ENCODE results near the gene KCNAB1. TPM values are rescaled to one million over a fixed set of nuclear protein-coding genes. Genes with fewer than 3 reads are reported as not detected.

Gene KCNAB1
- total RNA-seq, 1 experiment from 2014 or later: not detected

DNA sequence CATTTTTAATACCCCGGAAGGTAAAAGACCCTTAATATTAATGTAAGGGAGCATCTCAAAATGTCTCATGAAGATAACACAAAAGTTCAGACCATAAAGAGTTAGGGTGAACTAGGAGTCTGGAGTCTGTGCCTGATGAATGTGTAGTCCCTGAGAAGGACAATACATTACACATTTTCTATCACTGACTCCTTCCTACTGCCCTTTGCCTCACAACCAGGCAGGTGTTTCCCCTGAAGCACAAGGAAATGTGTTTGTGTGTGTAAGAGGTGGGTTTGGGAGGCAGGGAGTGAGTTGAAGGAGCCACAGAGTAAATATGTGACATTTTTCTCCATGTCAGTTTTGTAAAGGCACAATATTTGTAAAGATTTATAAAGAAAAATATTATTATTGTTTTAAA, 375.4 kb downstream of the KCNAB1 start:
- TF ChIP-seq EZH2 (IDR thresholded peaks at IDR 0.05; ENCODE audit: borderline replicate concordance, low read depth, low read length, poor library complexity, severe bottlenecking) (no peak), CTCF (conservative IDR thresholded peaks at IDR 0.05; ENCODE audit: low read depth, low read length) (no peak)
- Histone ChIP-seq H3K9me3 (ENCODE audit: low read depth, low read length, poor library complexity, severe bottlenecking) (peaks cover 3% of the 10 kb centered on the region), H3K4me3 (ENCODE audit: low read depth, low read length, poor library complexity, severe bottlenecking) (no peak overlapping the region), H3K27ac (ENCODE audit: low read depth, low read length, poor library complexity, severe bottlenecking) (no peak overlapping the region), H3K4me1 (ENCODE audit: insufficient read depth, low read length, poor library complexity, severe bottlenecking) (peaks cover 30% of the 10 kb centered on the region), H3K27me3 (replicated peaks; ENCODE audit: insufficient read depth, low read depth, low read length, poor library complexity) (no peaks in the 10 kb centered on the region), H3K36me3 (ENCODE audit: insufficient read depth, low read length, poor library complexity, severe bottlenecking) (no peaks in the 10 kb centered on the region)
- POLR2A ChIA-PET (ENCODE audit: low non-redundant PET): no interaction called here
- DNase-seq (ENCODE audit: low spot score): no peak
- intact Hi-C loops (cut with micrococcal nuclease; ENCODE audit: unreplicated experiment): no loop called here
- CTCF ChIA-PET: no interaction called here
- no TSS peak for BruUV-seq (replicated peaks)

GRCh38 chr3:156497326-156497725, 376.9 kb downstream of the KCNAB1 start:
- DNase-seq (ENCODE audit: low spot score): peak; percentile 74
- Histone ChIP-seq H3K27ac (ENCODE audit: low read depth, low read length, poor library complexity, severe bottlenecking) (no peak overlapping the region), H3K36me3 (ENCODE audit: insufficient read depth, low read length, poor library complexity, severe bottlenecking) (no peaks in the 10 kb centered on the region), H3K4me1 (ENCODE audit: insufficient read depth, low read length, poor library complexity, severe bottlenecking) (peaks cover 26% of the 10 kb centered on the region), H3K4me3 (ENCODE audit: low read depth, low read length, poor library complexity, severe bottlenecking) (no peak overlapping the region), H3K9me3 (ENCODE audit: low read depth, low read length, poor library complexity, severe bottlenecking) (peaks cover 3% of the 10 kb centered on the region), H3K27me3 (replicated peaks; ENCODE audit: insufficient read depth, low read depth, low read length, poor library complexity) (no peaks in the 10 kb centered on the region)
- TF ChIP-seq EZH2 (IDR thresholded peaks at IDR 0.05; ENCODE audit: borderline replicate concordance, low read depth, low read length, poor library complexity, severe bottlenecking) (no peak), CTCF (conservative IDR thresholded peaks at IDR 0.05; ENCODE audit: low read depth, low read length) (no peak)
- BruUV-seq (replicated peaks): no TSS peak
- ChIA-PET POLR2A (ENCODE audit: low non-redundant PET) (no interaction called here), CTCF (no interaction called here)
- intact Hi-C loops (cut with micrococcal nuclease; ENCODE audit: unreplicated experiment): no loop called here

- Histone ChIP-seq H3K36me3 (ENCODE audit: insufficient read depth, low read length, poor library complexity, severe bottlenecking) (no peaks in the 10 kb centered on the region), H3K27me3 (replicated peaks; ENCODE audit: insufficient read depth, low read depth, low read length, poor library complexity) (no peaks in the 10 kb centered on the region), H3K9me3 (ENCODE audit: low read depth, low read length, poor library complexity, severe bottlenecking) (peaks cover 3% of the 10 kb centered on the region), H3K4me3 (ENCODE audit: low read depth, low read length, poor library complexity, severe bottlenecking) (no peak overlapping the region), H3K4me1 (ENCODE audit: insufficient read depth, low read length, poor library complexity, severe bottlenecking) (peaks cover 18% of the 10 kb centered on the region), H3K27ac (ENCODE audit: low read depth, low read length, poor library complexity, severe bottlenecking) (no peak overlapping the region)
- no peak for DNase-seq (ENCODE audit: low spot score)
- intact Hi-C loops (cut with micrococcal nuclease; ENCODE audit: unreplicated experiment): no loop called here
- TF ChIP-seq EZH2 (IDR thresholded peaks at IDR 0.05; ENCODE audit: borderline replicate concordance, low read depth, low read length, poor library complexity, severe bottlenecking): no peak
- no peak for TF ChIP-seq CTCF (conservative IDR thresholded peaks at IDR 0.05; ENCODE audit: low read depth, low read length)
- POLR2A ChIA-PET (ENCODE audit: low non-redundant PET): no interaction called here
- no TSS peak for BruUV-seq (replicated peaks)
- CTCF ChIA-PET: no interaction called here
Measured at GRCh38 chr3:156498307-156498706, 377.9 kb downstream of the KCNAB1 start.
